ENCODE measurements around the gene ANKFN1.
"Not testable (repeated sequence)": the region's sequence is repeated elsewhere in the genome, so short reads cannot be mapped to it uniquely, and the experiment has no call there.

ANKFN1 gene

DNA sequence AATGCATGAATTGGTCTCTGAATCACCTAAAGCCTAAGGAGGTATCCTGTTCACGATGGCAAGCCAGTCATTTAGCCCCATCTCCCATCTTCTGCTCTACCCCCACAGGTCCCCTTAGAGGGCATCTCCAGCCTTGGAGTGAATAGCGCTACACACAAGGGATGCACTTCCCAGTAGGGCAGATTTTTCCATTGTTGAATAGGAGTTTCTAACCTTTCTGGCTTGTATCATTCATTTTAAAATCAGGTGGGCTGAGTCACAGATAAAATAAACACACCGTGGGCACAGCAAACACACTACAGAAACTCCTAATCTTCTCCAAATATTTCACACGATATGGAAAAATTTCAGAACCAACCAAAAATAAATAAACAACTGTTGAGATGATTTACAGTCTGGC, 239.0 kb downstream of the ANKFN1 start:
- H3K4me3 ChIP-seq (ENCODE audit: low read length): no peak overlapping the region
- no peak for DNase-seq (ENCODE audit: low read depth, low spot score)

GRCh38 chr17:56393156-56393555, 239.9 kb downstream of the ANKFN1 start:
- H3K4me3 ChIP-seq (ENCODE audit: low read length): no peak overlapping the region
- DNase-seq (ENCODE audit: low read depth, low spot score): no peak

DNA sequence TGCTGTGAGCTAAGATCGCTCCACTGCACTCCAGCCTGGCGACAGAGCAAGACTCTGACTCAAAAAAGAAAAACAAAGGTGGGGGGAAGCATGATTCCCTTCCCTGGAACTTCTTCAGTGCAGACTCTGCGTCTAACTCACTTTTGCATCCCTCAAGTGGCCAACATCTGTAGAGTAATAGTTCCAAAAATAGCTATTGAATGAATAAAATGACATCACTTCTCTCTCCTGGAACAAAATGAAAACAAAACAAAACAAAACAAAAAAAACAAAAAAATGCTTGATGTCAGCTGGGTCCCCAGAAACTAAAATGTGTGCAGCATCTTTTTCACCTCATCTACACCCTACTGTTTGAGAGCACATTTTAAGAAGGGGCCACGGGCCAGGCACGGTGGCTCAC, 242.5 kb downstream of the ANKFN1 start:
- DNase-seq (ENCODE audit: low read depth, low spot score): no peak
- no peak overlapping the region for H3K4me3 ChIP-seq (ENCODE audit: low read length)

- no peak for DNase-seq (ENCODE audit: low read depth, low spot score)
- no peak overlapping the region for H3K4me3 ChIP-seq (ENCODE audit: low read length)
Measured at GRCh38 chr17:56407086-56407485, 253.8 kb downstream of the ANKFN1 start.

GRCh38 chr17:56412356-56412755, 259.1 kb downstream of the ANKFN1 start:
- H3K4me3 ChIP-seq (ENCODE audit: low read length); DNase-seq (ENCODE audit: low read depth, low spot score): not testable (repeated sequence)

DNA sequence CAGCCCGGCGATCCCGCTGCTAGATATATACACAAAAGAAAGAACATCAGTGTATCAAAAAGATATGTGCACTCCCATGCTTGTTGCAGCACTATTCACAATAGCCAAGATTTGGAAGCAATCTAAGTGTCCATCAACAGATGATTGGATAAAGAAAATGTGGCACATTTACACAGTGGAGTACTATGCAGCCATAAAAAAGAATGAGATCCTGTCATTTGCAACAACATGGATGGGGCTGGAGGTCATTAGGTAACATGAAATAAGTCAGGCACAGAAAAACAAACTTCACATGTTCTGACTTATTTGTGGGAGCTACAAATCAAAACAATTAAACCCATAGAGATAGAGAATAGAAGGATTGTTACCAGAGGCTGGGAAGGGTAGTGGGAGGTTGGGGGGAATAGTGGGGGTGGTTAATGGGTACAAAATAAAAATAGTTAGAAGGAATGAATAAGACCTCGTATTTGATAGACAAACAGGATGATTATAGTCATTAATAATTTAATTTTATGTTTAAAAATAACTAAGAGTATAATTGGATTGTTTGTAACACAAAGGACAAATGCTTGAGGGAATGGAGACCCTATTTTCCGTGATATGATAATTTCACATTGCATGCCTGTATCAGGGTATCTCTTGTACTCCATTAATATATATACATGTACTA, 263.5 kb downstream of the ANKFN1 start:
- H3K4me3 ChIP-seq (ENCODE audit: low read length): no peak overlapping the region

DNA sequence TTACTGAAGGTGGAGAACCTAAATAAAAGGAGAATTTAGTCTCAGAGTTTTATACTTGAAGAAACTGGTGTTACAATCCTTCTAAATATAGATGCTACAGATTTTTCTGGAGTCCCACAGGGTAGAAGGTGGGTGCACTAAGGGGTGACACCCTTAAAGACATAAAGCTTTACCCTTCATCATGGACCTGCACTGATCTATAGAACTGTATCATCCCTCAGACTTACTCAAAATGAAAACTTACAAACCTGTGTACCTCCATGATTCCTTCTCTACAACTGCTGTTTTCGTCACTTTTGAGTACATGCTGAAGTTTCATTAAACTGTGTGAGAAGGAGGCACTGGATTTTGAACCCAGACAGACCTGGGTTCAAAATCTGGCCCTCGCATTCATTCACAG, 270.7 kb downstream of the ANKFN1 start:
- DNase-seq (ENCODE audit: low read depth, low spot score): no peak
- H3K4me3 ChIP-seq (ENCODE audit: low read length): no peak overlapping the region

More for the DNA sequence above, 263.5 kb downstream of the ANKFN1 start:
- no peak for DNase-seq (ENCODE audit: low read depth, low spot score)

- peak; percentile 56 for DNase-seq (ENCODE audit: low read depth, low spot score)
- H3K4me3 ChIP-seq (ENCODE audit: low read length): no peak overlapping the region
Measured at GRCh38 chr17:56424543-56425044, 271.3 kb downstream of the ANKFN1 start.

- no peak overlapping the region for H3K4me3 ChIP-seq (ENCODE audit: low read length)
- DNase-seq (ENCODE audit: low read depth, low spot score): no peak
Measured at GRCh38 chr17:56425483-56425882, 272.2 kb downstream of the ANKFN1 start.

DNA sequence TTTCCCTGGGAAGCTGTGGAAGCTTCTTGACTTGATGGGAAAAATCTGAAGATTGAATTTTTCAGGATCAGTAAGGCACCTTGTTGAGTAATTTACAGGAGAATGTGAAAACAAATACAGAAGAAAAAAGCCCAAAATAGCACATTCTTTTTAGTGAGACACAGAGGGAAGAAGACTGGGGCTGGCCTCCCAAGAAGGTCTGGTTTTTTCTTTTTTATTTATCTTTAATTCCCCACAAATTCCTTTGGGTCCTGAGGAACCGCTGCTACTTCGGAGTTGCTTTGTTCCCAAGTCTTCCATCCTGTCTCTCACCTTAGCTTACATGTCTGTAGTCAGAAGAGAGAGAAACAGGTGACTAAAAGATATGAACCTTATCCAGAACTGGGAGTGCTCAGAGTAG, 273.6 kb downstream of the ANKFN1 start:
- no peak for DNase-seq (ENCODE audit: low read depth, low spot score)

DNA sequence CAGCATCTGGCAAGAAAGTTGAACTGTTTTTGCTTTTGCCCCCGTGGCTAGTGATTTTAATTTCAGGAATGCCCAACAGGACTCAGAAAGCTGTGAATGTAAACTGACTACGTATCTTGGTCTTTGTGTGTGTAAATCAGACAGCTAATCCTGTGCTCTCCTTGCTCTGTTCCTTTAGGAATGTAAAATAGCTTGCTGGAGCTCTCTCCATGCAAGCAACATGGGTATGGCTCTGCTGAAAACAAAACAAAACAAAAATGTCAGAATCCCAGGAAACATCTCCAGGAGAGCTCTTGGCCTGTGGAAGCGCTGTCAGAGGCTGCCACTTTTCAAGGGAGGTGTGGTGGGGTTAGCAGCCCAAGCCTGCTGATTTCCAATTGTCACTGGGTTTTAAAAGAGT, 278.5 kb downstream of the ANKFN1 start:
- no peak overlapping the region for H3K4me3 ChIP-seq (ENCODE audit: low read length)
- DNase-seq (ENCODE audit: low read depth, low spot score): no peak

More for the DNA sequence above, 273.6 kb downstream of the ANKFN1 start:
- H3K4me3 ChIP-seq (ENCODE audit: low read length): no peak overlapping the region

DNA sequence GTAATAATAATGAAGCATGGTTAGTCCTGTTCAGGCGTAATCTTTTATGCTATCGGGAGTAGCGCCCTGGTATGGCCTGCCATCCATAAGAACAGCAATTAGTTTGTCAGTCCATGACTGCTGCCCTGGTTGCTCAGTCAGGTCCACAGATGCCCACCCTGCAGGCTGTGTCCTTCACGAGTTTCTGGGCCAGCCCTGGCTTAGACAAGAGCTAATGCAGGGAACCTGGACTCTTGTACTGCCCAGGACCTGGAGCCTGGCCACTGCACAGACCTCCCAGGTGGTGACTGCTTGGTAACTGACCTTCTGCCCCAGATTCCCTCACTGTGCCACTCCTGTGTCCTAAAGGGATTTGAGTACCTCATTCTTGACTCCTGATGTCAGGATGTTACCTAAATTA, 279.2 kb downstream of the ANKFN1 start:
- DNase-seq (ENCODE audit: low read depth, low spot score): no peak
- H3K4me3 ChIP-seq (ENCODE audit: low read length): no peak overlapping the region

DNA sequence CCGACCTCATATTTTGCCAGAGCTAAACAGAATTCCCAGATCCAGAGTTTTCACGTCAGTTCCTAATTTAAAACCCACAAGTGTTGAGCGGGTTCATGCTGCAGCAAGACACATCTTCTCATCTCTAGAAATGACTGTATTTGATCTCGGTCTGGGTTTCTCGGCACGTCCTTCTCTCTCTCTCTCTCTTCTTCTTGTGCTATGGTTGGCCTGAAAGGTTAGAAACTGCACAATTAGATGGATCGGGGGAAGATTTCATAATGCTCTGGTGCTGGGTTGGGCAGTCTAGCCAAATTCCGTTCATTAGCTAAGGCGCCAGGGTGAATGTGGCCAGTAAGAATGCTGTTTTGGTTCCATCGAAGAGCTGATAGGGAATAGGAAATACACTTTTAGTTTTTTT, 281.3 kb downstream of the ANKFN1 start:
- no peak for DNase-seq (ENCODE audit: low read depth, low spot score)
- H3K4me3 ChIP-seq (ENCODE audit: low read length): no peak overlapping the region

DNA sequence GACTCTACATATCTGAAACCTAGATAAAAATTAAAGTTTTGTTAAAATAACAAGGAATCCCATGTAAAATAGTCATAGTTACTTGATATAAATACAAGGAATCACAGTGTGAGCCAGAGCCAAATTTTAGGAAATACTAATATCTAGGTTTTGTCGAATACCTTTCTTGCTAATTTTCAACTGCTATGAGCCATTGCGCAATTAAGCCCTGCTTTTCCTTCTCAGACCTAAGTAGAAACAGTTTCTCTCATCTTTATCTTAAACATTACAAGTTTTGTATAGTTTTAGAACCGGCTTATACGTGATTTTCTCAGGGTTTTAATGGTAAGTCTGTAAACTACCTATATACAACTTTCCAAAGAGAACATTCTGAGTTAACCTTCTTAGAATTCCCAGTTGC, 282.9 kb downstream of the ANKFN1 start:
- H3K4me3 ChIP-seq (ENCODE audit: low read length): no peak overlapping the region
- no peak for DNase-seq (ENCODE audit: low read depth, low spot score)

GRCh38 chr17:56440419-56440818, 287.1 kb downstream of the ANKFN1 start:
- no peak overlapping the region for H3K4me3 ChIP-seq (ENCODE audit: low read length)
- no peak for DNase-seq (ENCODE audit: low read depth, low spot score)

DNA sequence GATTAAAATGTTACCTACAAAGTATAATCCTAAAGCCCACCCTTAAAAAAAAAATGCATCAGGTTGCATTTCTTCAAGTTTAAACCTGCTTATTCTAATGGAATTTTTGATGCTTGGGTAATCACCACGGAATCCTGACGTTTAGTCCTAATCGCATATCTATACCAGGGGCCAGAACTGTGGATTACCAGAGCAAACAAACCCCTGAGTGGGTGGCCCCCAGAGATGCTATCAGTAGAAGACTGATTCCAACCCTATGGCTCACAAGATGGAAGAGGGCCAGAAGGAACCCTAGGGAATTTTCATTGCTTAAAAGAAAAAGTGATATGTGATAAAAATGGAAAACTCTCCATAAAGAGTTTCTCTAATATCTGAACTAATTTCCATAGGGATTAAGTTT, 288.0 kb downstream of the ANKFN1 start:
- no peak for DNase-seq (ENCODE audit: low read depth, low spot score)
- H3K4me3 ChIP-seq (ENCODE audit: low read length): no peak overlapping the region

DNA sequence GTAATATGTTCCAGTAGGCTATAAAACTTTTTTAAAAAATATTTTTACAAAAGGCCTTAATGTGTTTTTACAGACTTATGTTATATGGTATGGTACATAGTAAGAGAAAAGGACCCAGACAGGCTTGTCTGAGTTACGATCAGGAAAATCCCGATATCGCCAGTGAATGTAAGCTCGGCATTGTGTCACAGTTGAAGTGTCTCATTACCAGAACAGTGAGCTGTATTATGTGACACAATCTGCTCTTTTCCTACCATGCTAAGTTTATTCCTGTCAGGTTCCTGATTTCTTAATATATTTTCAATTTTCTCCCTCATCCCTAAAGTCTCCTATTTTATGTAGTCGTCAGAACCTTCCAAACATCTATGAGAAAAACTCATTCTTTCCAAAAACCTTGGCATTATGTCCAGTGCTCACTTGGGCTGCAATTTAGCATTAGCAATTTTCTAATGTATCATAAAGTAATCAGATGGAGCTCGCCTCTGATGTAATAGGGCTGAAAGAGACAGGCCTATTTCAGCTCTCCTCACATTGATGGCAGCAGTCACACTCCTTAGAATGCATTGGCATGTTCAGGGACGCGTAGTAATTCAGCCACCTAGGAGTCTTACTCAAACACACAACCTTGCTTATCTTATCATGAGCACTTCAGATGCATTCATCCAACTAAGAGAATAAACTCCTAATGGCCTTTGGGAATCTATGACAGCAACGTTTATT, 292.6 kb downstream of the ANKFN1 start:
- H3K4me3 ChIP-seq (ENCODE audit: low read length): no peak overlapping the region

DNA sequence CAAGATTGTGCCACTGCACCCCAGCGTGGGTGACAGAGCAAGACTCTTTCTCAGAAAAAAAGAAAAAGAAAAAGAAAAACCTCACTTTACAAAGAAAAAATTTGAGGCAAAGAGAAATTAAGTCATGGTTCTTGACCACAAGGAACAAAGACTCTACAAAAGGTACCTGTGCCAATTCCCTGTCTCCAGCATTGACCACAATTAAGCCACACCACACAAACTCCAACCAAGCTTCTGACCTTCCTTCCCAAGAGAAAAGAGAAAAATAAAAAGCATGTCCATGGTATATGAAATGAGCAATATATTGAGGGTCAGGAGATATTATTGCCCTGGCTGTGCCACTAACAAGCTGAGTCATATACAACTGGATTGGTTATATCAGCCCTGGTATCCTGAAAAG, 293.9 kb downstream of the ANKFN1 start:
- no peak for DNase-seq (ENCODE audit: low read depth, low spot score)
- no peak overlapping the region for H3K4me3 ChIP-seq (ENCODE audit: low read length)

More for the DNA sequence above, 292.6 kb downstream of the ANKFN1 start:
- no peak for DNase-seq (ENCODE audit: low read depth, low spot score)

DNA sequence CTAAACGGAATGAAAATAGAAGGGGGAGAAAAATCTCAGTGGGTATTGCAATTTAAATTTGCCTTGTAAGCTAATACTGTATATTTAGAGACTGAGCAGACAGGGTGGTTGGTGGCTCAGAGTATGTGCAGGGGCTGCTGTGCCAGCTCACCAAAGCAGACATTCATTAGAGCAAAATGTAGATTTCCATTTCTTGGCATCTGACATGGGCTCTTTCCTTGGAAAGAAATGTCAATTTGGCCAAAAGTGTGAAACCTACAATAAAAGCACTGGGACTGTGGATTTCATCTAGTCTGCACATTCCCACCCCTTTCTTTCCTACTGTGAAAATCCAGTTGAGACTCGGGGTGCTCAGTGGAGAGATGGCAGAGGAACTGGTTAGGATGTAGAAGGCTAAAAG, 295.1 kb downstream of the ANKFN1 start:
- H3K4me3 ChIP-seq (ENCODE audit: low read length): no peak overlapping the region
- DNase-seq (ENCODE audit: low read depth, low spot score): no peak

- no peak overlapping the region for H3K4me3 ChIP-seq (ENCODE audit: low read length)
- no peak for DNase-seq (ENCODE audit: low read depth, low spot score)
Measured at GRCh38 chr17:56449176-56449575, 295.9 kb downstream of the ANKFN1 start.

DNA sequence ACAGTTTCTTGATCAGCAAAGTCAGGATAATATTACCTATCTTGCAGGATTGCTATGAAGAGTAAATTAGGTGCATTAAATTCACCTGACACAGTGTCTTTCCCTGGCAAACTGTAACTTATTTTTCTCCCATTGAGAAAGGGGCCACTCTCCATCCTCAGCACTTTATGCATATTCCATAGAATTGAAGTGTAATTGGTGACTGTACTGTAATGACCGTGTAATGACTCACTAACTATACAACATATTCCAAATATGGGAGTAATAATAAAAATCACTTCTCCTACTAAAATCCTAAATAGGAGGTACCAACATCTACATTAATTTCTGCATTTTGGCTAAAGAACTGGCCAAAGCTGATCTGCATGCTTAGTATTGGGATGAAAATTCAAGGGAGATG, 298.4 kb downstream of the ANKFN1 start:
- DNase-seq (ENCODE audit: low read depth, low spot score): no peak
- H3K4me3 ChIP-seq (ENCODE audit: low read length): no peak overlapping the region
